Endothelial cell of umbilical vein (primary cell): ENCODE results near the gene MYH16. TPM values are rescaled to one million over a fixed set of nuclear protein-coding genes. Genes with fewer than 3 reads are reported as not detected.

ENCODE experiments used
- BruUV-seq: library from RNA; stranded (reverse); fragments of 400-500 nt; replicated peaks from 2 replicates; lab custom pipeline; 2021; lab: Mats Ljungman, UMichigan
- CTCF ChIA-PET: fragments of 300-600, 350-600 bp; sonication (Branson Sonifier 250); formaldehyde crosslinking; loops from one replicate; lab custom pipeline; 2021; ENCODE audit warnings: antibody characterized with exemption, inconsistent platforms; lab: Charles Lee
- POLR2A ChIA-PET: fragments of 300-600, 350-600 bp; sonication (Branson Sonifier 250); formaldehyde crosslinking; loops from one replicate; lab custom pipeline; 2021; ENCODE audit warnings: antibody characterized with exemption, inconsistent platforms; lab: Charles Lee
- DNase-seq: peaks from one replicate; pipeline ENCODE4 v3.0.0-alpha.2; 2011; ENCODE audit warnings: low read depth, low spot score
- FAIRE-seq: peaks from 2 replicates; lab custom pipeline; 2011; peaks lifted over from hg19 to GRCh38; lab: Jason Lieb, UNC
- H2AFZ ChIP-seq: 2 replicates; pipeline ENCODE4 v1.6.0; 2012; ENCODE audit warnings: low read depth, low read length, control low read depth, inconsistent platforms
- H3K27ac ChIP-seq: 2 replicates; pipeline ENCODE4 v1.5.1; 2011; ENCODE audit warnings: low read depth, mild to moderate bottlenecking, control low read depth, low read length, moderate library complexity; ENCODE audit not compliant: insufficient read depth
- H3K27me3 ChIP-seq, 2 experiments: 2 replicates each; pipeline versions ENCODE4 v1.6.0 to v1.6.1; 2011; ENCODE audit warnings: low read length in 2 of 2, mixed read lengths in 1 of 2; ENCODE audit not compliant: control insufficient read depth in 2 of 2, insufficient read depth in 2 of 2
- H3K36me3 ChIP-seq, 2 experiments: 2 replicates in 1 of 2; 3 replicates in 1 of 2; pipeline ENCODE4 v1.5.1; 2011; ENCODE audit warnings: low read length in 2 of 2, mild to moderate bottlenecking in 1 of 2, moderate library complexity in 1 of 2; ENCODE audit not compliant: control insufficient read depth in 2 of 2, insufficient read depth in 2 of 2; ENCODE audit errors: extremely low read depth in 1 of 2
- H3K4me1 ChIP-seq: 3 replicates; pipeline ENCODE4 v1.5.1; 2011; ENCODE audit warnings: mild to moderate bottlenecking, low read length; ENCODE audit not compliant: control insufficient read depth, insufficient read depth; ENCODE audit errors: extremely low read depth
- H3K4me2 ChIP-seq: 2 replicates; pipeline ENCODE4 v1.6.1; 2011; ENCODE audit warnings: low read length, control low read depth, mixed read lengths; ENCODE audit not compliant: insufficient read depth
- H3K4me3 ChIP-seq, 3 experiments: fragments of 200-600 bp in 1 of 3; sonication (generic), shearing (Covaris generic) in 1 of 3; replicated peaks in 1 of 3; 2 replicates each; pipeline ENCODE4 v1.5.1; 2011 to 2016; ENCODE audit warnings: control low read depth in 3 of 3, low read length in 3 of 3, mild to moderate bottlenecking in 2 of 3, inconsistent platforms in 1 of 3, low read depth in 1 of 3, moderate library complexity in 1 of 3; ENCODE audit not compliant: insufficient read depth in 1 of 3
- H3K79me2 ChIP-seq: 2 replicates; pipeline ENCODE4 v1.6.0; 2012; ENCODE audit warnings: low read length, inconsistent platforms; ENCODE audit not compliant: control insufficient read depth, insufficient read depth
- H3K9ac ChIP-seq: replicated peaks from 2 replicates; pipeline ENCODE3; 2011; ENCODE audit warnings: low read length, control low read depth; ENCODE audit not compliant: insufficient read depth; ENCODE audit errors: extremely low read depth
- H3K9me1 ChIP-seq: replicated peaks from 3 replicates; pipeline ENCODE4 v1.6.0; 2011; ENCODE audit warnings: mild to moderate bottlenecking, low read length; ENCODE audit not compliant: control insufficient read depth, insufficient read depth; ENCODE audit errors: extremely low read depth
- H3K9me3 ChIP-seq: replicated peaks from 2 replicates; pipeline ENCODE4 v1.5.1; 2012; ENCODE audit warnings: low read length, inconsistent platforms; ENCODE audit not compliant: control insufficient read depth, insufficient read depth
- H4K20me1 ChIP-seq: replicated peaks from 2 replicates; pipeline ENCODE3; 2011; ENCODE audit warnings: mild to moderate bottlenecking, low read length; ENCODE audit not compliant: control insufficient read depth, insufficient read depth; ENCODE audit errors: extremely low read depth
- EZH2 ChIP-seq: IDR thresholded peaks from 2 replicates; pipeline ENCODE4 v1.6.1; 2012; ENCODE audit warnings: borderline replicate concordance, low read depth, mild to moderate bottlenecking, moderate library complexity, low read length, inconsistent platforms; ENCODE audit not compliant: severe bottlenecking
- FOS ChIP-seq: IDR thresholded peaks from 2 replicates; pipeline ENCODE4 v1.6.1; 2011; ENCODE audit warnings: mild to moderate bottlenecking, low read length, moderate library complexity, borderline replicate concordance; ENCODE audit not compliant: insufficient read depth
- GATA2 ChIP-seq: IDR thresholded peaks from 2 replicates; pipeline ENCODE4 v1.7.0; 2011; ENCODE audit warnings: low read depth, mild to moderate bottlenecking, moderate library complexity, mixed read lengths, low read length; ENCODE audit not compliant: insufficient read length, insufficient read depth
- JUN ChIP-seq: IDR thresholded peaks from 2 replicates; pipeline ENCODE4 v1.6.1; 2011; ENCODE audit warnings: borderline replicate concordance, low read depth; ENCODE audit not compliant: insufficient read length, insufficient read depth
- MYC ChIP-seq: IDR thresholded peaks from one replicate; pipeline ENCODE4 v1.6.1; 2011; ENCODE audit warnings: mild to moderate bottlenecking, low read depth, low read length
- POLR2A ChIP-seq: IDR thresholded peaks from 2 replicates; pipeline ENCODE4 v1.6.1; 2012; ENCODE audit warnings: low read depth, mild to moderate bottlenecking, control low read depth, low read length
- POLR2AphosphoS5 ChIP-seq: IDR thresholded peaks from 2 replicates; pipeline ENCODE4 v1.6.1; 2012; ENCODE audit warnings: low read depth, mild to moderate bottlenecking, control low read depth, low read length, moderate library complexity; ENCODE audit not compliant: insufficient read depth
- dilution Hi-C: fragments of 300-500 bp; cut with MboI; formaldehyde crosslinking; loops from one replicate; pipeline ENCODE4 v1.15.0; 2019; ENCODE audit warnings: low sequenced_read_pairs; ENCODE audit not compliant: extremely low pct_ligation_motif_present
- intact Hi-C: fragments of 100-400 bp; cut with micrococcal nuclease; formaldehyde crosslinking; loops from one replicate; pipeline ENCODE4 v1.10.0; 2022
- polyA plus RNA-seq, 4 experiments: library from polyadenylated mRNA; depleted of rRNA in 3 of 4; stranded (reverse) in 3 of 4; unstranded in 1 of 4; fragments of >200 nt; gene quantifications; 2 replicates each; pipeline versions ENCODE4 v1.2.1 to v1.2.3, GENCODE V29; 2011 to 2012; ENCODE audit warnings: missing spikeins in 1 of 4
- total RNA-seq: library from RNA; stranded (reverse); gene quantifications from 2 replicates; pipeline ENCODE4 v1.2.3, GENCODE V29; 2021
- TF ChIP-seq, protein P1 (sequence below): IDR thresholded peaks from 2 replicates; pipeline ENCODE4 v1.6.1; 2011; ENCODE audit not compliant: insufficient read depth, insufficient read length
- TF ChIP-seq, protein P2 (sequence below), 2 donors: IDR thresholded peaks; 1 replicate in 1 of 2; 2 replicates in 1 of 2; pipeline ENCODE4 v1.5.1; 2011; ENCODE audit warnings: low read length in 2 of 2, mild to moderate bottlenecking in 2 of 2, moderate library complexity in 2 of 2, control low read depth in 1 of 2, inconsistent platforms in 1 of 2, low read depth in 1 of 2; ENCODE audit not compliant: insufficient read depth in 1 of 2; ENCODE audit errors: extremely low read depth in 1 of 2

Gene MYH16
- total and polyA plus RNA-seq, 2 donors (not counting 3 experiments of a cell fraction or from before 2014, with no cell fraction given) = 0.01 to 0.11 TPM

DNA sequence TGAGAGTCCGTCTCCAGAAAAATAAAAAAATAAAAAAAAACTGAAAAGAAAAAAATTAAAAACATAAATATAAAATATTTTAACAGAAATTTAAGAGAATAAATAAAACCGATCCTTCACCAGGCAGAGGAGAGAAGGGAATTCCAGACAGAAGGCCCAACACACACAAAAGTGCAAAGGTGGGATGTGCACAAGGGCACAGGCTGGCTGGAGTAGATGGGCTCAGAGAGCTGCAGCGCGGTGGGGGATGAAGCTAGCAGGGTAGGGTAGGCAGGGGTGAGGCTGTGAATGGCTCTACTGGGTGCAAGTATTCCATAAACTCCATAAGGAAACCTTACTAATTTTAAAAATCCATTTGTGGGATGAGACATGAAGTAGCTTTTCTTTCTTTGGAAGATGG, 37.4 kb downstream of the MYH16 start:
- no peak for DNase-seq
- dilution Hi-C loops = loop anchor here (10.0 kb wide), 1 partner anchor 245 kb away; no protein-coding TSS in a partner anchor
- Histone ChIP-seq H3K9me1 (no peaks in the 10 kb centered on the region), H2AFZ (no peak overlapping the region), H3K27ac (no peak overlapping the region), H3K4me1 (no peaks in the 10 kb centered on the region), H3K9me3 (no peaks in the 10 kb centered on the region), H3K4me2 (no peak overlapping the region), H3K79me2 (no peaks in the 10 kb centered on the region), H3K4me3 (no peak overlapping the region), H4K20me1 (no peaks in the 10 kb centered on the region), H3K36me3 (no peaks in the 10 kb centered on the region), H3K9ac (no peak overlapping the region), H3K27me3 (no peaks in the 10 kb centered on the region)
- TF ChIP-seq POLR2A (no peak), GATA2 (no peak)
- intact Hi-C loops = no loop called here
- ChIA-PET CTCF (interaction anchor here (1.3 to 5.6 kb wide), 4 partner anchors 43 to 280 kb away, joined by 3 to 44 read pairs (median 6); no protein-coding TSS in a partner anchor), POLR2A (no interaction called here)
- FAIRE-seq = no peak
- BruUV-seq = no TSS peak

DNA sequence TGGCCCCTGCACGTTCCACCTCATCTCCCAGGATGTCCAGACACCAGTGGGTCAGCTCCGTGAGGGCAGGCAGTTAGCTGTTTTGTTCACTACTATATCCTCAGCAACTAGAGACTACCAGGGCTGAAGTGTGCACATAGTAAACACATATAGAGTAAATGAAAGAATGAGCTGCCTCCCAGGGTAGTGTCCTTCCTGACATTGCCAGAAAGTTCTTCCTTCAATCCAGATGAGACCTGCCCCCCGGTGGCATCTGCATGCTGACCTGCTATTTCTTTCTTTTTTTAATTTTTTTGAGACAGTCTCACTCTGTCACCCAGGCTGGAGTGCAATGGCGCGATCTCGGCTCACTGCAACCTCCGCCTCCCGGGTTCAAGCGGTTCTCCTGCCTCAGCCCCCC, 39.1 kb downstream of the MYH16 start:
- no peak for DNase-seq
- no peak overlapping the region for H3K4me3 ChIP-seq
- H3K4me2 ChIP-seq = no peak overlapping the region
- no peak overlapping the region for H3K9ac ChIP-seq
- H3K9me1 ChIP-seq = no peaks in the 10 kb centered on the region
- H3K79me2 ChIP-seq = no peaks in the 10 kb centered on the region
- POLR2A ChIA-PET = no interaction called here
- H3K9me3 ChIP-seq = no peaks in the 10 kb centered on the region
- intact Hi-C loops = loop anchor here (2.0 kb wide), 1 partner anchor 169 kb away; no protein-coding TSS in a partner anchor
- no TSS peak for BruUV-seq
- no peaks in the 10 kb centered on the region for H3K36me3 ChIP-seq
- CTCF ChIA-PET = interaction anchor here (0.9 to 5.6 kb wide), 5 partner anchors 37 to 282 kb away, joined by 3 to 44 read pairs (median 5); no protein-coding TSS in a partner anchor
- H2AFZ ChIP-seq = no peak overlapping the region
- dilution Hi-C loops = loop anchor here (10.0 kb wide), 1 partner anchor 247 kb away; no protein-coding TSS in a partner anchor
- H3K4me1 ChIP-seq = no peaks in the 10 kb centered on the region
- no peaks in the 10 kb centered on the region for H4K20me1 ChIP-seq
- no peak for FAIRE-seq
- TF ChIP-seq GATA2 (no peak), POLR2A (no peak), MYC (no peak), FOS (no peak), EZH2 (no peak), POLR2AphosphoS5 (no peak), JUN (no peak)
- TF ChIP-seq, protein P1, sequence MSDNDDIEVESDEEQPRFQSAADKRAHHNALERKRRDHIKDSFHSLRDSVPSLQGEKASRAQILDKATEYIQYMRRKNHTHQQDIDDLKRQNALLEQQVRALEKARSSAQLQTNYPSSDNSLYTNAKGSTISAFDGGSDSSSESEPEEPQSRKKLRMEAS = no peak
- TF ChIP-seq, protein P2, sequence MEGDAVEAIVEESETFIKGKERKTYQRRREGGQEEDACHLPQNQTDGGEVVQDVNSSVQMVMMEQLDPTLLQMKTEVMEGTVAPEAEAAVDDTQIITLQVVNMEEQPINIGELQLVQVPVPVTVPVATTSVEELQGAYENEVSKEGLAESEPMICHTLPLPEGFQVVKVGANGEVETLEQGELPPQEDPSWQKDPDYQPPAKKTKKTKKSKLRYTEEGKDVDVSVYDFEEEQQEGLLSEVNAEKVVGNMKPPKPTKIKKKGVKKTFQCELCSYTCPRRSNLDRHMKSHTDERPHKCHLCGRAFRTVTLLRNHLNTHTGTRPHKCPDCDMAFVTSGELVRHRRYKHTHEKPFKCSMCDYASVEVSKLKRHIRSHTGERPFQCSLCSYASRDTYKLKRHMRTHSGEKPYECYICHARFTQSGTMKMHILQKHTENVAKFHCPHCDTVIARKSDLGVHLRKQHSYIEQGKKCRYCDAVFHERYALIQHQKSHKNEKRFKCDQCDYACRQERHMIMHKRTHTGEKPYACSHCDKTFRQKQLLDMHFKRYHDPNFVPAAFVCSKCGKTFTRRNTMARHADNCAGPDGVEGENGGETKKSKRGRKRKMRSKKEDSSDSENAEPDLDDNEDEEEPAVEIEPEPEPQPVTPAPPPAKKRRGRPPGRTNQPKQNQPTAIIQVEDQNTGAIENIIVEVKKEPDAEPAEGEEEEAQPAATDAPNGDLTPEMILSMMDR (IDR thresholded peaks at IDR 0.05; ENCODE audit: extremely low read depth in 1 of 2, insufficient read depth in 1 of 2, low read depth in 1 of 2, low read length in 2 of 2) = no peak
- H3K27me3 ChIP-seq = no peaks in the 10 kb centered on the region
- no peak overlapping the region for H3K27ac ChIP-seq
